ENCODE results near the gene RBP2. TPM values are rescaled to one million over a fixed set of nuclear protein-coding genes. Genes with fewer than 3 reads are reported as not detected.

Gene RBP2
- total RNA-seq, 1 donor from 2014 or later = not detected

- Histone ChIP-seq H3K79me2 (ENCODE audit: insufficient read depth, low read length) (no peaks in the 10 kb centered on the region), H3K4me3 (ENCODE audit: insufficient read depth, low read depth, low read length) (no peak overlapping the region), H3K27ac (ENCODE audit: low read depth, low read length) (no peak overlapping the region), H2AFZ (ENCODE audit: low read depth, low read length) (no peak overlapping the region), H3K27me3 (ENCODE audit: insufficient read depth, low read length) (no peaks in the 10 kb centered on the region), H3K9ac (ENCODE audit: low read length) (no peak overlapping the region), H3K9me3 (ENCODE audit: insufficient read depth, low read depth, low read length) (no peaks in the 10 kb centered on the region), H4K20me1 (ENCODE audit: insufficient read depth, low read length) (no peaks in the 10 kb centered on the region), H3K4me2 (ENCODE audit: low read length) (no peak overlapping the region), H3K36me3 (ENCODE audit: insufficient read depth, low read length) (no peaks in the 10 kb centered on the region), H3K4me1 (ENCODE audit: insufficient read depth, low read length) (no peaks in the 10 kb centered on the region)
- no peaks in the 10 kb centered on the region for H3K27me3 Mint-ChIP-seq (ENCODE audit: low read depth, unreplicated experiment)
- no peaks in the 10 kb centered on the region for H3K4me1 Mint-ChIP-seq (ENCODE audit: low read depth, unreplicated experiment)
- H3K27ac Mint-ChIP-seq (ENCODE audit: unreplicated experiment) = no peak overlapping the region
- no peak overlapping the region for H3K4me3 Mint-ChIP-seq (ENCODE audit: unreplicated experiment)
- H3K9me3 Mint-ChIP-seq (ENCODE audit: unreplicated experiment) = no peaks in the 10 kb centered on the region
- TF ChIP-seq EZH2 (IDR thresholded peaks at IDR 0.05; ENCODE audit: insufficient read depth, low read length) (no peak), CTCF (IDR thresholded peaks at IDR 0.05; ENCODE audit: insufficient read depth, low read depth, low read length) (peak; percentile 90)
- FAIRE-seq = peak; percentile 13
- peaks cover 2% of the 10 kb centered on the region for H3K36me3 Mint-ChIP-seq (ENCODE audit: low read depth, unreplicated experiment)
- peak; percentile 41 for DNase-seq (ENCODE audit: low read depth)
Measured at GRCh38 chr3:139427283-139428060, 48.8 kb downstream of the RBP2 start.

DNA sequence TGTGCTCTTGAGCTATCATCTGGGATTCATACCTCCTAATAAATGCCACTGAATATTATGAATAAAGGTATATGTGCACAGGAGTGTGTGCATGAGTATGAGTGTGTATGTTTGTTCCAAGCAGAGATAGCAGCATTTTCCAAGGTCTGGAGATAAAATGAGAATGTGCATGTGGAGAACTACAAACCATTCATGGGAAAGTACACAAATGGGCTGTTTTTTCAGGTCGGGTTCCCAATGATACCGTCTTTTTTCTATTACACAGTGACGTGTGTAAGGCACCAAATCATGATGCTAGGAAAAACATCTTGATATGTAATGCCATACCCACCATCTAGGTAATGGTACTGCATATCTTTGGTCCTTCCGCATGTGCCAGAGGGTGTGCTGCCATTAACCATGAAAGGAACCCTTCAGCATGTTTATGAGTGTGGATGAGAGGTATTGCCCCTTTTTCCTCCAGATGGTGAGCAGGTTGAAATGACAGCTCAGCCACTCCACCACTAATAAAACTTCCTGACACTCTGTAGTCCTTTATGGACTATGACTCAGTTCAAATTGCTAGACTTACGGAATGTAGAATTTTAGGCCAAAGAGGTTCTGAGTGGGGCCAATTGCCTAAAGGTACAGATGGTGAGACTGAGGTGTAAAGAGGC lies 50.4 kb downstream of the RBP2 start:
- FAIRE-seq = no peak
- DNase-seq (ENCODE audit: low read depth) = no peak

More for the DNA sequence above, 50.4 kb downstream of the RBP2 start:
- Mint-ChIP-seq H3K4me1 (ENCODE audit: low read depth, unreplicated experiment) (no peaks in the 10 kb centered on the region), H3K36me3 (ENCODE audit: low read depth, unreplicated experiment) (peaks cover 2% of the 10 kb centered on the region), H3K9me3 (ENCODE audit: unreplicated experiment) (no peaks in the 10 kb centered on the region), H3K27ac (ENCODE audit: unreplicated experiment) (no peak overlapping the region), H3K27me3 (ENCODE audit: low read depth, unreplicated experiment) (no peaks in the 10 kb centered on the region), H3K4me3 (ENCODE audit: unreplicated experiment) (no peak overlapping the region)
- Histone ChIP-seq H3K4me2 (ENCODE audit: low read length) (no peak overlapping the region), H4K20me1 (ENCODE audit: insufficient read depth, low read length) (no peaks in the 10 kb centered on the region), H2AFZ (ENCODE audit: low read depth, low read length) (no peak overlapping the region), H3K79me2 (ENCODE audit: insufficient read depth, low read length) (no peaks in the 10 kb centered on the region), H3K4me3 (ENCODE audit: insufficient read depth, low read depth, low read length) (no peak overlapping the region), H3K9me3 (ENCODE audit: insufficient read depth, low read depth, low read length) (no peaks in the 10 kb centered on the region), H3K4me1 (ENCODE audit: insufficient read depth, low read length) (no peaks in the 10 kb centered on the region), H3K27me3 (ENCODE audit: insufficient read depth, low read length) (no peaks in the 10 kb centered on the region), H3K9ac (ENCODE audit: low read length) (no peak overlapping the region), H3K36me3 (ENCODE audit: insufficient read depth, low read length) (no peaks in the 10 kb centered on the region), H3K27ac (ENCODE audit: low read depth, low read length) (no peak overlapping the region)
- TF ChIP-seq EZH2 (IDR thresholded peaks at IDR 0.05; ENCODE audit: insufficient read depth, low read length) = no peak
- no peak for TF ChIP-seq CTCF (IDR thresholded peaks at IDR 0.05; ENCODE audit: insufficient read depth, low read depth, low read length)
